ACHN (cell line): ENCODE results near the gene ANKMY1.
"Not testable (repeated sequence)": the region's sequence is repeated elsewhere in the genome, so short reads cannot be mapped to it uniquely, and the experiment has no call there.

Experiments used
- DNase-seq: peaks from one replicate; pipeline ENCODE4 v3.0.0-alpha.2; 2015
- in situ Hi-C: cut with HindIII; loops from 2 replicates; pipeline ENCODE4 v1.10.0; 2017; ENCODE audit warnings: low sequenced_read_pairs, low pct_ligation_motif_present, low pct_unique_long_range_greater_than_20kb

ANKMY1 gene

GRCh38 chr2:240560480-240561324 is 2.9 kb upstream of the ANKMY1 start:
- peak; percentile 98 for DNase-seq
- in situ Hi-C loops: no loop called here

- in situ Hi-C loops: no loop called here
- DNase-seq: peak; percentile 89
These were observed 2.3 kb upstream of the ANKMY1 start, which contains the start of gene DUSP28 for GRCh38 chr2:240560084-240560479. DUSP28 (plus strand) TSS chr2:240560357; CDS start chr2:240560685, 328 bp downstream.

- DNase-seq: no peak
- in situ Hi-C loops: no loop called here
These were observed 1.5 kb upstream of the ANKMY1 start for GRCh38 chr2:240559286-240559685.

GRCh38 chr2:240558236-240558761 is 511 bp upstream of the ANKMY1 start:
- in situ Hi-C loops: no loop called here
- no peak for DNase-seq

GRCh38 chr2:240557101-240557751 is 562 bp downstream of the ANKMY1 start:
- DNase-seq: no peak
- in situ Hi-C loops: no loop called here

- in situ Hi-C loops: no loop called here
- DNase-seq: peak; percentile 49
These were observed 1.2 kb downstream of the ANKMY1 start for GRCh38 chr2:240556553-240557100.

- in situ Hi-C loops: no loop called here
- no peak for DNase-seq
These were observed 2.1 kb downstream of the ANKMY1 start for GRCh38 chr2:240555541-240556250.

GRCh38 chr2:240554767-240555493 is 2.9 kb downstream of the ANKMY1 start:
- in situ Hi-C loops: no loop called here
- no peak for DNase-seq

- DNase-seq: no peak
- in situ Hi-C loops: no loop called here
These were observed 3.8 kb downstream of the ANKMY1 start for GRCh38 chr2:240553956-240554480.

- no peak for DNase-seq
- in situ Hi-C loops: no loop called here
These were observed 6.0 kb downstream of the ANKMY1 start for GRCh38 chr2:240551811-240552210.

GRCh38 chr2:240551288-240551687 is 6.5 kb downstream of the ANKMY1 start:
- DNase-seq: no peak
- in situ Hi-C loops: no loop called here

GRCh38 chr2:240539906-240540305 is 17.9 kb downstream of the ANKMY1 start:
- no peak for DNase-seq
- in situ Hi-C loops: no loop called here

- in situ Hi-C loops, DNase-seq: not testable (repeated sequence)
These were observed 18.7 kb downstream of the ANKMY1 start for GRCh38 chr2:240539101-240539500.

- in situ Hi-C loops: no loop called here
- no peak for DNase-seq
These were observed 19.6 kb downstream of the ANKMY1 start for GRCh38 chr2:240538031-240538780.

GRCh38 chr2:240532031-240532775 is 25.6 kb downstream of the ANKMY1 start:
- peak; percentile 10 for DNase-seq
- in situ Hi-C loops: no loop called here

- DNase-seq: no peak
- in situ Hi-C loops: no loop called here
These were observed 26.8 kb downstream of the ANKMY1 start for GRCh38 chr2:240531038-240531437.

- in situ Hi-C loops: no loop called here
- no peak for DNase-seq
These were observed 27.6 kb downstream of the ANKMY1 start for GRCh38 chr2:240530181-240530580.
